Natural killer cell (primary cell): ENCODE results near the gene C3. TPM values are rescaled to one million over a fixed set of nuclear protein-coding genes. Genes with fewer than 3 reads are reported as not detected.

ENCODE experiments used
- ATAC-seq, 3 donors: fragments of 150-1000 bp in 2 of 3; fragments of 200-7000 bp in 1 of 3; cut with Tn5 transposase; 1 replicate in 1 of 3; 2 replicates in 2 of 3; pipeline ENCODE4 v1.10.0; 2021; ENCODE audit warnings: mild to moderate bottlenecking in 2 of 3, moderate library complexity in 2 of 3
- DNase-seq, 2 donors: peaks; one replicate each; pipeline versions ENCODE4 v3.0.0 to v3.0.0-alpha.2; 2013 to 2021; ENCODE audit warnings: mixed read lengths in 1 of 2
- H3K27ac ChIP-seq: one replicate; pipeline ENCODE4 v1.5.1; 2013; ENCODE audit warnings: mild to moderate bottlenecking, low read length
- H3K27me3 ChIP-seq: one replicate; pipeline ENCODE4 v1.6.1; 2013; ENCODE audit warnings: low read length; ENCODE audit not compliant: control insufficient read depth, insufficient read depth
- H3K36me3 ChIP-seq: one replicate; pipeline ENCODE4 v1.6.1; 2013; ENCODE audit warnings: low read length; ENCODE audit not compliant: control insufficient read depth, insufficient read depth
- H3K4me1 ChIP-seq: one replicate; pipeline ENCODE4 v1.6.1; 2013; ENCODE audit warnings: low read length; ENCODE audit not compliant: control insufficient read depth, insufficient read depth
- H3K4me3 ChIP-seq: one replicate; pipeline ENCODE4 v1.5.1; 2013; ENCODE audit warnings: low read length
- H3K9me3 ChIP-seq: one replicate; pipeline ENCODE4 v1.6.1; 2013; ENCODE audit warnings: low read length; ENCODE audit not compliant: control insufficient read depth, insufficient read depth
- H3K27ac Mint-ChIP-seq, 2 donors: one replicate each; pipeline ENCODE4 v1.8.0; 2022; ENCODE audit warnings: mild to moderate bottlenecking in 2 of 2, mixed read lengths in 2 of 2, moderate library complexity in 1 of 2
- H3K27me3 Mint-ChIP-seq, 2 donors: one replicate each; pipeline ENCODE4 v1.8.0; 2022; ENCODE audit warnings: low read depth in 2 of 2, mixed read lengths in 2 of 2
- H3K36me3 Mint-ChIP-seq: one replicate; pipeline ENCODE4 v1.8.0; 2022; ENCODE audit warnings: mixed read lengths
- H3K4me1 Mint-ChIP-seq, 2 donors: one replicate each; pipeline ENCODE4 v1.8.0; 2022; ENCODE audit warnings: mixed read lengths in 2 of 2
- H3K4me3 Mint-ChIP-seq: one replicate; pipeline ENCODE4 v1.8.0; 2022; ENCODE audit warnings: mild to moderate bottlenecking, moderate library complexity, mixed read lengths
- H3K9me3 Mint-ChIP-seq, 2 donors: one replicate each; pipeline ENCODE4 v1.8.0; 2022; ENCODE audit warnings: mixed read lengths in 2 of 2
- WGBS: methylation state at CpG from one replicate; pipeline ENCODE4 v1.1.7; 2013; ENCODE audit warnings: missing lambda C conversion rate; ENCODE audit not compliant: insufficient coverage; 5-methylcytosine and 5-hydroxymethylcytosine counted together
- intact Hi-C: fragments of 100-400 bp; cut with micrococcal nuclease; formaldehyde crosslinking; loops from one replicate; pipeline ENCODE4 v1.14.2; 2022
- total RNA-seq, 4 donors: library from RNA; stranded (reverse); fragments of 120-200 nt in 1 of 4; gene quantifications; one replicate each; pipeline versions ENCODE4 v1.2.3 to v1.2.4, GENCODE V29; 2013 to 2022
- TF ChIP-seq, protein P1 (sequence below): fragments of 200-600 bp; IDR thresholded peaks from one replicate; pipeline ENCODE4 v1.8.0; 2022; ENCODE audit warnings: antibody characterized with exemption

The C3 gene
- total RNA-seq, 3 donors from 2014 or later (not counting 1 experiment from before 2014, with no cell fraction given) = 0.38 to 5.5 TPM; not detected in 1

DNA sequence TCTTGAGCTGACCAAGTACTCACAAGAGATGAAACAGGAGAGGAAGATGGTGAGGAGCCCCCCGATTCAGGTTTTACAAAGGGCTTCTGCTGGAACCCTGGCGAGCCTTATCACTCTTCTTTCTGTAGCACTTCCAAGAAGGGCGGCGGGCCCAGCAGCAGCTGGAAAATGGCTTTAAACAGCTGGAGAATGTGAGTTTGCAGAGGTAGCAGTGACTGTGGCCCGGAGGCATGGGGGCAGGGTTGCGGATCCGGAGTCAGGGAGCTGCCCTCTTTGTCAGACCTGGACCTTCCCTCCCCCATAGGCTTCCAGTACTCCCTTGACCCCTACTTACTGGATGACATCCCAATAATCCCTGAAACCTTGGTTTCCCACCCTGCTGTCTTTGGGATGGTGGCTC, 22.6 kb upstream of the C3 start:
- H3K36me3 ChIP-seq = peaks cover under 1% of the 10 kb centered on the region
- H3K27ac ChIP-seq = no peak overlapping the region
- no peak for ATAC-seq
- no peak for DNase-seq
- Mint-ChIP-seq H3K36me3 (no peaks in the 10 kb centered on the region), H3K27ac (no peak overlapping the region), H3K9me3 (no peaks in the 10 kb centered on the region), H3K4me1 (peaks cover 13 to 21% of the 10 kb centered on the region in 2 donors), H3K4me3 (no peak overlapping the region), H3K27me3 (no peaks in the 10 kb centered on the region)
- intact Hi-C loops = no loop called here
- H3K4me1 ChIP-seq = peaks cover 31% of the 10 kb centered on the region
- H3K9me3 ChIP-seq = no peaks in the 10 kb centered on the region
- TF ChIP-seq, protein P1, sequence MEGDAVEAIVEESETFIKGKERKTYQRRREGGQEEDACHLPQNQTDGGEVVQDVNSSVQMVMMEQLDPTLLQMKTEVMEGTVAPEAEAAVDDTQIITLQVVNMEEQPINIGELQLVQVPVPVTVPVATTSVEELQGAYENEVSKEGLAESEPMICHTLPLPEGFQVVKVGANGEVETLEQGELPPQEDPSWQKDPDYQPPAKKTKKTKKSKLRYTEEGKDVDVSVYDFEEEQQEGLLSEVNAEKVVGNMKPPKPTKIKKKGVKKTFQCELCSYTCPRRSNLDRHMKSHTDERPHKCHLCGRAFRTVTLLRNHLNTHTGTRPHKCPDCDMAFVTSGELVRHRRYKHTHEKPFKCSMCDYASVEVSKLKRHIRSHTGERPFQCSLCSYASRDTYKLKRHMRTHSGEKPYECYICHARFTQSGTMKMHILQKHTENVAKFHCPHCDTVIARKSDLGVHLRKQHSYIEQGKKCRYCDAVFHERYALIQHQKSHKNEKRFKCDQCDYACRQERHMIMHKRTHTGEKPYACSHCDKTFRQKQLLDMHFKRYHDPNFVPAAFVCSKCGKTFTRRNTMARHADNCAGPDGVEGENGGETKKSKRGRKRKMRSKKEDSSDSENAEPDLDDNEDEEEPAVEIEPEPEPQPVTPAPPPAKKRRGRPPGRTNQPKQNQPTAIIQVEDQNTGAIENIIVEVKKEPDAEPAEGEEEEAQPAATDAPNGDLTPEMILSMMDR = no peak
- H3K27me3 ChIP-seq = no peaks in the 10 kb centered on the region
- 96% methylated on average over 7 of the region's 7 CpGs for WGBS
- no peak overlapping the region for H3K4me3 ChIP-seq

DNA sequence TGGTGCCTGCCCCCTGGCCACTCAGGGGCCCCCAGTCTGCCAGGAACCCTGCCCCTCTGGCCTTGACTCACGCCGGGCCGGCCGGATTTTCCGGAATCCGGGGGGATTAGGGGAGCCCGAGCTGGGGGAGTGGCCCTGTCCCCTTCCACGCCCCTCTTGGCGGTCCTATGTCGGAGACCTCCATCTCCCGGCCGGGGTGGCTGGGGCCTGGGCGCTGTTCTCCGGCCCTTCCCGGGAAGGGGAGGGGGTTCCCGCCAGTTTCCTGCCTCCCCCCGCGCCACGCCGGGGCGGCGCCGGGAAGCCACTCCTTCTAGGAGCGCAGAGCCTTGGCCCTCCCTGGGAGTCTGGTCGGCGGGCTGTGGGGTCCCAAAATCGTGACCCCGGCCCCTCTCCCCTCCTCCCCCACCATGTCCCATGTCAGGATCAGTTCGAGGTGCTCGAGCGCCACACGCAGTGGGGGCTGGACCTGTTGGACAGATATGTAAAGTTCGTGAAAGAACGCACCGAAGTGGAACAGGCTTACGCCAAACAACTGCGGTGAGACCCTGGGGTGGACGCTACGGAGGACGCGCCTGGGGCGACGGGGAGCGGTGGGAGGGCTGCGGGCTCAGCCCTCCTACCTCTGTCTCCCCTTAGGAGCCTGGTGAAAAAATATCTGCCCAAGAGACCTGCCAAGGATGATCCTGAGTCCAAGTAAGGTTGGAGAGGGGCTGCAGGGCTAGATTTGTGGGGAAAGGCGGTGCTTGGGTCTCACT, 20.3 kb upstream of the C3 start:
- Mint-ChIP-seq H3K27ac (peak overlapping the region; percentile 8 to 98), H3K36me3 (no peaks in the 10 kb centered on the region), H3K4me3 (peak overlapping the region; percentile 17), H3K27me3 (no peaks in the 10 kb centered on the region), H3K9me3 (no peaks in the 10 kb centered on the region), H3K4me1 (peaks cover 29 to 41% of the 10 kb centered on the region in 2 donors)
- intact Hi-C loops = no loop called here
- Histone ChIP-seq H3K27ac (no peak overlapping the region), H3K27me3 (no peaks in the 10 kb centered on the region), H3K4me3 (peak overlapping the region; percentile 54), H3K9me3 (no peaks in the 10 kb centered on the region), H3K36me3 (no peaks in the 10 kb centered on the region), H3K4me1 (peaks cover 48% of the 10 kb centered on the region)
- TF ChIP-seq, protein P1 = no peak
- no peak for ATAC-seq
- peak in 1 of 2 donors; percentile 41 for DNase-seq
- WGBS = 3% methylated on average over 45 of the region's 46 CpGs

DNA sequence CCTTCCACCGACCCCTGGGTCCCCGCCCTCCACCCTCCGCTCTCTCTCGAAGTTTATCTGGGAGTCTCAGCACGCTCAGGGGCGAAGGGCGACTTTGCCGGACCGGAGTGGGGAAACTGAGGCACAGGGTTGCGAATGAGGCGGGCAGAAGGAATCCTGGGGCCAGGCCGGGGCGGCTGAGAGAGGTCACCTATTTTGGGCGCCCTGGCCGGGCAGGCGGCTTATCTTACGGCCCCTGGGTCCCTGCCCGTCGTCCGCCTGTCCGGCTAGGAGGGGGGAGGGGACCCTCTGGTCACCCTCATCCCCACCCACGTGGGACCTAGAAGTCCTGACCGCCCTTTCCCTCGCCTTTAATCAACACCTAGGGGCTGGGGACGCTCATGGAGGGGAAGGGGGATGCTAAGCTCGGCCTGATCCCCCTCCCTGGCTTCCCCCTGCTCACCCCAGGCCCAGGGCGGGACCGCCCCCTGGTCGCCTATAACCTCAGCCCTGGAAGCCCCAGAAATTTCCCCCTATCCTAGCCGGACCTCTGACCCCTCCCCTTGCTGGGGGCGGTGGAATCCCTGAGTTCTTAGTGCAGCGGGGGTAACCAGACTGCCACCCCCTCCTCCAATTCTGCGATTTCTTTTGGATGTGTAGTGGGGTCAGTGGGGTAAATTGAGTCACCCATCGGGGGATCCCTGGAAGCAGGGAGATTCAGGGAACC, 19.6 kb upstream of the C3 start:
- Mint-ChIP-seq H3K9me3 (no peaks in the 10 kb centered on the region), H3K36me3 (no peaks in the 10 kb centered on the region), H3K27ac (peak overlapping the region in 1 of 2 donors; percentile 98), H3K4me3 (peak overlapping the region; percentile 50), H3K27me3 (no peaks in the 10 kb centered on the region), H3K4me1 (peaks cover 29 to 41% of the 10 kb centered on the region in 2 donors)
- under 1% methylated on average over 27 of the region's 34 CpGs for WGBS
- H3K36me3 ChIP-seq = peaks cover 2% of the 10 kb centered on the region
- TF ChIP-seq, protein P1 = no peak
- intact Hi-C loops = loop anchor here (5.0 kb wide), 1 partner anchor 223 kb away; no protein-coding TSS in a partner anchor
- DNase-seq = no peak
- no peaks in the 10 kb centered on the region for H3K9me3 ChIP-seq
- H3K27me3 ChIP-seq = no peaks in the 10 kb centered on the region
- H3K4me3 ChIP-seq = peak overlapping the region; percentile 54
- no peak overlapping the region for H3K27ac ChIP-seq
- ATAC-seq = no peak
- H3K4me1 ChIP-seq = peaks cover 53% of the 10 kb centered on the region
